ENCODE data around the gene ZBTB38.

Gene ZBTB38

GRCh38 chr3:141407825-141408224, 39.5 kb downstream of the ZBTB38 start:
- DNase-seq, result no peak

- DNase-seq, result peak; percentile 51
Observed at GRCh38 chr3:141408596-141408995, 40.3 kb downstream of the ZBTB38 start.

- DNase-seq, result no peak
Observed at GRCh38 chr3:141409940-141410241, 41.6 kb downstream of the ZBTB38 start.

- DNase-seq, result peak; percentile 64
Observed at GRCh38 chr3:141410408-141410807, 42.1 kb downstream of the ZBTB38 start.

GRCh38 chr3:141410846-141411245, 42.5 kb downstream of the ZBTB38 start:
- DNase-seq, result peak; percentile 53

- DNase-seq, result peak; percentile 54
Observed at GRCh38 chr3:141411251-141411771, 43.0 kb downstream of the ZBTB38 start.

GRCh38 chr3:141412087-141412935, 44.0 kb downstream of the ZBTB38 start:
- DNase-seq, result peak; percentile 97

- DNase-seq, result peak; percentile 77
Observed at GRCh38 chr3:141412936-141413354, 44.6 kb downstream of the ZBTB38 start.

GRCh38 chr3:141413391-141413790, 45.1 kb downstream of the ZBTB38 start:
- no peak for DNase-seq

- peak; percentile 55 for DNase-seq
Observed at GRCh38 chr3:141413801-141414689, 45.7 kb downstream of the ZBTB38 start.

GRCh38 chr3:141414800-141415462, 46.6 kb downstream of the ZBTB38 start:
- peak; percentile 64 for DNase-seq

GRCh38 chr3:141415953-141416352, 47.6 kb downstream of the ZBTB38 start:
- DNase-seq, result no peak
